RPMI8226 (cell line): ENCODE data around the gene PEX26.
A peak's percentile ranks its signal among the peaks of the same experiment; 100 is the strongest.
"Not testable (repeated sequence)": the region's sequence is repeated elsewhere in the genome, so short reads cannot be mapped to it uniquely, and the experiment has no call there.

Experiments used
- DNase-seq: peaks from one replicate; pipeline ENCODE4 v3.0.0-alpha.2; 2015

Gene PEX26

DNA sequence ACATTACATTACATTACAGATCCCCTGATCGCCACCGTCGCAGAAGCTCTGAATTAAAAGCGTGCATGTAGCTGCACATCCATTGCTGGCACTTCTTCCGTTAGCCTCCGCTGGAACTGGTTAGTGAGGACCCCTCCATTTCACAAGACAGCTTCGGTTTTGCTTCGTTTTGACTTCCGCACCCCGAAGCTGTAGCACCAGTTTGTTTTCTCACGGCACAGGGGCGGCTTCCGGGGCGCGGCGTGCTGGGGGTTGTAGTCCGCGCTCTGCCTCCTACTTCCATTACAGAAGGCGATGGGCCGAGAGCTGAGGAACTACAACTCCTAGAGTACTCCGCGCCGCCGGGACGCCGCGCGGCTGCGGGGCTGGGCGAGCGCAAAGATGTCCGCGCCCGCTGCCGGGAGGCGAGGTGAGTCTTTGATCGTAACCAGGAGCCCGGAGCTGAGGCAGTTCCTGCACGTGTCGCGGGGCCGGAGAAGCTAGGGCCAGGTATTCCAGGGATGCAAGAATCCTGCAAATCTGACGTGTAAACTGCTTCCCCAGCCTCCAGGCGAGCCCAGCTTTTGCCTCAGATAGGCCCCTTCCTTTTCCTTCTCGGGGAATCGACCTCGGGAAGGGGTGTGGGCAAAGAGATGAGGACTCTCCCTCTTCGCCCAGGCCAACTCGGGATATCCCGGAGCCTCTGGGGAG lies at the start of gene PEX26:
Gene PEX26 (plus strand): TSS at position 352 of the 690 bp plus-strand sequence. CDS start 387 bp downstream, outside the sequence.
- peak; percentile 80 for DNase-seq

DNA sequence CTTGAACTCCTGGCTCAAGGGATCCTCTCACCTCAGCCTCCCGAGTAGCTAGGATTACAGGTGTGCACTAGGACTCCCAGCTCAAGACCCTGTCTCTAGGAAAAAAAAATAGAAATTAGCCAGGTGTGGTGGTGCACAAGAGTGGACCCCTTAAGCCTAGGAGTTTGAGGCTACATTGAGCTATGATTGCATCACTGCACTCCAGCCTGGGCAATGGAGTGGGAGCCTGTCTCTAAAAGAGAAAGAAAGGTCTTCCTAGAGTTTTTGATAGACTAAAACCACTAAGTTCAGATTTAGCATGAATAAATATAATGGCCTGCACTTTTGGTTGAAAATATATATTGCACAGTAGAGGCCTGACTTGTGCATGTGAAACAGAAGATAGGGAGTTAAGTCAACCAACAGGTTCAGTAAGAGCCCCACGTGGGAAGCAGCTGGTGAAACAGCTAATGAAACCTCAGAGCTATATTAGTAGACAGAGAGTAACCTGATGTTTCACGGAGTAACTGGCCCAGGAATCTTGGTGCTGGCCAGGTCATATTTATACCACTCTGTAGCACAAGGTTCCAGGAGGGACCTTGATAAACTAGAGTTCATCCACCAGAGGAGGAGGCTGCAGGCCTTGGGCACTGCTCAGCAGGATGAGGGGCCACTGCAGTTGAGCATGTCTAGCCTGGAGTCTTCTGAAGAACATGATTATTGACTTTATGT lies 48.8 kb upstream of the PEX26 start:
- no peak for DNase-seq

DNA sequence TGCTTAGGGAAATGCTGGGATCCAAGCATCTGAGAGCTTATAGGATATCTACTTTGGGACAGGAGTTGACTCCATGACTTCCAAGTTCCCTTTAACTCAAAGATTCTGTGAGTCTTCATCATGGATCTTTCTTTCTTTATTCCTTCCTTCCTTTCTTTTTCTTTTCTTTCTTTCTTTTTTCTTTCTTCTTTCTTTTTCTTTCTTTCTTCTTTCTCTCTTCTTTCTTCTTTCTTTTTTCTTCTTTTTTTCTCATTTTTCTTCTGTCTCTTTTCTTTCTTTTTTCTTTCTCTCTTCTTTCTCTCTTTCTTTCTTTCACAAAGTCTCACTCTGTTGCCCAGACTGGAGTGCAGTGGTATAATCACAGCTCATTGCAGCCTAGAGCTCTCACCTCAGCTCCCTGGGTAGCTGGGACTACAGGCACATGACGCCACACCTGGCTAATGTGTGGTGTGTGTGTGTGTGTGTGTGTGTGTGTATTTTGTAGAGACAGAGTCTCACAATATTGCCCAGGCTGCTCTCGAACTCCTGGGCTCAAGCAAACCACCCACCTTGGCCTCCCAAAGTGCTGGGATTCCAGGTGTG lies 48.0 kb upstream of the PEX26 start:
- no peak for DNase-seq

DNA sequence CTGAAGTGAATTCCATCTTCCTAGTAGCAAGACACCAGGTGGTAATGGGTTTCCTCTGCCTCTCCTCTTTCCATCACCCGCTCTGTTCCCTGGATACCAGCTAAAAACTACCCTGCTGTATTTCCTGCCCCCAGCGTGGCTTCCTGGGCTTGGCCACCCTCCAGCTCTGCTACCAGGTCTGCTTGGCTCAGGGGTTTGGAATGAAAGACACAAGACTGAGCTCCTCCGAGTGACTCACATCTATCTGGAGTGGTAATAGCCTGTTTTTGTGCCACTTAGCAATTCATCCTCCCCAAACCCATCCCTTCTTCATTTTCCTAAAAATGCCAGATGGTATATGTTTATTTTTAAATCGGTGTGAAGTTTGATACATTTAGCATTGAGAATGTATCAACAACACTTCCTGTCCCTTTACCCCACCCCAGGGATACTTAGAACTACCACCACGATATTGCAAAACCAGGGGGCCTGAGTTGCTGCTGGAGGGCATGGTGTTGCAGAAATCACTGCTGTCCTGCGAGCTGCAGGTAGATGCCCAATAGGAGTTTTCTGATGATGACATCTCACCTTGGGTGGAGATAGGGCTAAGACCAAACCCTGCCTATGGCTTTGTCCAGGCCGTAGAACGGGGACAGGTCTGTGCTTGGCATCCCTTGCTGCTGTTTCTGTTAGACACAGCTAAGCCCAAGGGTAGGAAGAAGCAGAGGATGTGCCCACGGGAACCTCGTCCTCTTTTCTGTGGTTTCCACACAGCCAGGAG lies 45.9 kb upstream of the PEX26 start:
- DNase-seq, result no peak

DNA sequence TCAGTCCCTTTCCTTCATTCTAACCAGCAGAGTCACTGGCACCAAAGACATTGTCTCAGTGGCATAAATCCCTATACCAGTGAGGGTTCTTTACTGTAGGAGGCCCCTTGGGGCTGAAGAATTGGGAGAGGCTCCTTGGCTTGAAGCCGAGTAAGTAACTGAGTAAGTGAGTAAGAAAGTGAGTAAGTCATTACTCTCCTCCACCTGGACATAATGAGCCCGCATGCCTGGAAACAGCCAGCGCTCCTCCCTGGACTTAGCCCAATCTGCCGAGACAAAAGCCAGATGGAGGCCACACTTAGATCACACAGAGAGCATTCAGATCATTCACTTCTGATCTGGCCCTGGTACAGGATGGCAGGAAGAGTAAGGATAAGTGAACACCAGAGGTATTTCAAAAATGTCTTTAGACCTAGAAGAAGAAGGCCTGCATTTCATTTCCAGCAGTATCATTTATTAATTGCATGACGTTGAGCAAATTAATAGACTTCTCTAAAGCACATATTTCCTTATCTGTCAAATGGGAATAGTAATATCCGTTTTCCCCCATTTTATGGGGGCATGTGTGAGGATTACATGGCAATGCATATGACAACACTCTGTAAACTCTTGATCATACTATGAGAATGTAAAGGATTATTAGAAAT lies 45.2 kb upstream of the PEX26 start:
- DNase-seq, result no peak

DNA sequence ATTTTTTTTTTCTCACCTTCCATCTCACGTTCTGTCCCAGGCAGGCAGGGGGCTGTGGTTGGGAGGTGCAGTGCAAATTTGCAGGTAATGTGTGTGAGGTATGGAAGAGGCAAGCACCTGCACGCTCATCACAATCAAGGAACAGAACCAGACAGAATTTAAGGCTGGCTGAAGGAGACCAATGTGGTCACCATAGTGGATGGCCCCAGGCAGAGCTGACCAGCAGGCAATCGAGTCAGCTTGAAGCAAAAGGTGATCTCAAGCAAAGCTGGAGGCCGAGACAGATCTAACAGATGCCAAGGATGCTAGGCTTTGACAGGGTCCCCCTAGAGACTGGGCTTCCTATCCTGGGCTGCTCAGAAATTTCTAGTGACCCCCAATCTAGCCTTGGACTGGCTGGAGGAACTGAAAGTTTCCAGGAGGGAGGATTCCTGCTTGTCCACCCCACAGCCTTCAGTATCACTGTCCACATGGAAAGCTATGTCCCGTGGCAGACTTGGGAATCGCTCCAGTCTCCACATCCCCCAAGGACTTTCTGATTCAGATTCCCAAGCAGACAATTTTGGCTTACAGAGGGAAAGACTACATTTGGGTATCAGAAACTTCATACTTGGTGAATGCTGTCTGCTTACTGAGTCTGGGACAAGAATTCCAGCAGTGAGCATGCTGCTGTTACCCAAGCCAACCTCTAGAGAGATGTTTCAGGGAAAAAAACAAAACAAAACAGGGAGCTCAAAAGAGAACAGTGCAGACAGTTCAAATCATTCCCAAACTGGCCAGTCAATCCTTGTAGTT lies 44.4 kb upstream of the PEX26 start:
- DNase-seq, result no peak

DNA sequence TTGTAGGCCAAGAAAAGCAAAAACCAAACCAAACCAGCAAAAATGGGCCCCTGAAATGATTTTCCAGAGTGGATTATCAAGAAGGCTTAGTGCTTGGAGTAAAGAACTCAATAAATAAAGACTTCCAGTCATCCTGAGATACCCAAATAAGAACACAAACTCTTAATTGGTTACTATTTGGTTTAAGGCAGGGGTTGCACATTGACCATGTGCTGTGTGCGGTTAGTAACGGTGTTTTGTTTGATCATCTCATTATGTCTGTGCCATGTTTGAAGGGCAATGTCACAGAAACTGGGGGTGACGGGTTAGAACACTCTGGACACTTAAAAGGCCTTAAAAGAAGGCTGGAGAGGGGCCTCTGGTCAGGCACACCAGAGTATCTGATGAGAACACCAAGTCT lies 43.7 kb upstream of the PEX26 start:
- DNase-seq, result no peak

DNA sequence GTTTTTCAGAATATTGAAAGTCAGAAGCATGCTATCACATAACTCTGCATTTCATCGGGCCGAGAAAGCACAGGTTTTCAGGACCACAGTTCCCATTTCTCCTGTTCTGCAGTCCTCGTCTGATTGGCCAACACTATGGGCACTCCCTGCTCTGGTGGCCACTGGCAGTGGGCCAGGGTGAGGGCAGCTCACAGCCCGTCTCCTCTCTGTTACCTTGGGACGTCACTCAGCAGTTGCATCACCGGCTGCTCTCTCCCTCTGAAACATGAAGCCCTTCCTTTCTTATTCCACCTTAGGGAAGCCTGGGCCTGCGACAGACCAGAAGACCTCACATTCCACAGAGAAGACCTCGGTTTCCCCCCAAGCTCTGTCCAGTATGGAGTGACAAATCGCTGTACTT lies 42.0 kb upstream of the PEX26 start:
- DNase-seq, result no peak

DNA sequence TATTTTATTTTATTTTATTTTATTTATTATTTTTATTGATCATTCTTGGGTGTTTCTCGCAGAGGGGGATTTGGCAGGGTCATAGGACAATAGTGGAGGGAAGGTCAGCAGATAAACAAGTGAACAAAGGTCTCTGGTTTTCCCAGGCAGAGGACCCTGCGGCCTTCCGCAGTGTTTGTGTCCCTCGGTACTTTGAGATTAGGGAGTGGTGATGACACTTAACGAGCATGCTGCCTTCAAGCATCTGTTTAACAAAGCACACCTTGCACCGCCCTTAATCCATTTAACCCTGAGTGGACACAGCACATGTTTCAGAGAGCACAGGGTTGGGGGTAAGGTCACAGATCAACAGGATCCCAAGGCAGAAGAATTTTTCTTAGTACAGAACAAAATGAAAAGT lies 36.9 kb upstream of the PEX26 start:
- DNase-seq, result not testable (repeated sequence)

DNA sequence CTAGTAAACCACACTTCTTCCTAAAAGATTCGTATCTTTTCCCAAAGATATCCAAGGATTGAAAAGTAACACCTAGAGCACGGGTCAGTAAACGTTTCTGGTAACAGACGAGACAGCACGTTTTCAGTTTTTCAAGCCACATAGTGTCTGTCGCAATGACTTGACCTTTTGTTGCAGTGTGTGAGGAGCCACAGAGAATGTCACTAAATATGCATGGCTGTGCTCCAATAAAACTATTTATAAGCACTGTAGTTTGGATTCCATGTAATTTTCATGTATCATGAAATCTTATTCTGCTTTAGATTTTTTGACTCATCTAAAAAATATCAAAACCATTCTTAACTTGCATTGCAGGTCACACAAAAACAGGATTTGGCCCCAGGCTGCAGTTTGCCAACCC lies 35.1 kb upstream of the PEX26 start:
- DNase-seq, result no peak

DNA sequence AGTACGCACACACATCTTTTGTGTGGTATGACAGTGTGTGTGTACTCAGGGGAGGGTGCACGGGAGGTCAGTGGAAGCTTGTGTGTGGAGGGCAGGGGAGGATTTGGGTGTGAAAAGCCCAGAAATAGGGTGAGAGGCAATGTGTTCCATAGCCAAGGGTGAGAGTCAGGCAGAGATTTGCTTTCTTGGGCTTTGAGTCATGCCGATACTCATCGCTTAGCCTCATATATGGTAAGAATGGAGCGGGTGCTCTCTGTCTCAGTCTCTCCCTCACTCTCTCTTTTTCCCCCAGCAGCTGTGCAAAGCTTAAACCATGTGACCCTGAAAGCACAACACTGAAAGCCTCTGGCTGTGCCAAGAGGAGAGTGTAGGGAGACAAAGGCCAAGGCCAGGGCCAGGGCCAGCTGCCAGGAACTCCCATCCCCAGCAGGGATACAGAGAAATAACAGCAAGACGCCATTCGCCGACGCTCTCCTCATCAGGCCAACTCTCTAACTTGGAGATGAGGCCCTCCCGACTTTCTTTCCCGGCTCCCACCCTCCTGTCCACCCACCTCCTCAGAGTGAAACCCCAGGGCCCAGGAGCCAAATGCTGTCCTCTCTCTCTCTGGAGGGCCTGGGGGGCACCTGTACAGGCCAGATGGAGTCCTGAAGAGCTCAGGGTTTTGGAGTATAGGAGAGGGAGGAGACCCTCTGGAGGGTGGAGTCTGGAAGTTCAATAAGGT lies 33.1 kb upstream of the PEX26 start:
- no peak for DNase-seq

DNA sequence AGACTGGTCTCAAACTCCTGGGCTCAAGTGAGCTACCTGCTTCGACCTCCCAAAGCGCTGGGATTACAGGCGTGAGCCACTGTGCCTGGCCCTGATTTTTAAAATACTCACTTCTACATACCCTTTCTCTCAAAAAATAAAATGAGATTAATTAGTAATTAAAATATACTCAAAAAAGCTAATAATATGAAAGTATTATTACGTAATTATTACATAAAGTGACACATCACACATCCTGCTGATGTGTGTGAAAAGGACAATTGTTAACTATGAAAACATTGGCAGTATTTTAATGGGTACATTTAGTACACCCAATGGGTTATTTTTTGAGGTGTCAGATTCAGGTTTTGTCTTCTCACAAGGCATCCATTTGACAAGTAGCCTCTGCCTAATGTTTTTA lies 32.0 kb upstream of the PEX26 start:
- no peak for DNase-seq

DNA sequence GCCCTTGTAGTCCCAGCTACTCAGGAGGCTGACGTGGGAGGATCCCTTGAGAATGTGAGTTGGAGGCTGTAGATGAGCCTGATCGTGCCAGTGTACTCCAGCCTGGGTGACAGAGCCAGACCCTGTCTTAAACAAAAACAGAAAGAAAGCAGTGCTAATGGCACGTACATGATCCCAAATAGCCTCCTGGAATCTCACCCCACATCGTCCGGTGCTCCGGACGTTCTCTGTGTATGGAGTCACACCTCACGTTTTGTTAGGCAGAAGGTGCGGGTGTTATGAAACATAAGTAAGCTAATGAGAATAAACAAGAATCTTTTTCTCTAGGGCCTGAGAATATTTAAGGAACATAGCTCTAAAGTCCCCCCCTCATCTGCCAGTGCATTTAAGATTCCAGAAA lies 29.7 kb upstream of the PEX26 start:
- DNase-seq, result no peak

DNA sequence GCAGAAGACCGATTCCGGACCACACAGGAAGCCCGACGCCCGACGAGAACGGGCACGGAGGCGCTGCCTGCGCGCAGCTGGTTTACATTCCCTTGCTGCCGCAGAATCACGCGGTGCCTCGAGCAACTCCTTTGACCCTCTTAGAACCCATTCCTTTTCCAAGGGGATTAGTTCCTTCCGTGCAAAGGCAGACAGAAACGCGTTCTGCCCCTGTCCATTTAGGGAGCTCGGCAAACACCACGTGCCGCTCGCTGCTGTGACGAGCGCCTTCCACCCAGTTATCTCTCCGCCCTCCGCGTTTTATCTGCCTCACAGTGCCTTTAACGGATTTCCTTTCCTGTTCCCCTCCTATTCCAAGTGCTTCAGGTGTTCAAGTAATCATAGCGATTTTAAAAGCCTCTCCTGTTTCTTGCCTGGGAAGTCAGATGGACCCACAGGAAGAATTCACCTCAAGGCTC lies 29.3 kb upstream of the PEX26 start:
- no peak for DNase-seq

DNA sequence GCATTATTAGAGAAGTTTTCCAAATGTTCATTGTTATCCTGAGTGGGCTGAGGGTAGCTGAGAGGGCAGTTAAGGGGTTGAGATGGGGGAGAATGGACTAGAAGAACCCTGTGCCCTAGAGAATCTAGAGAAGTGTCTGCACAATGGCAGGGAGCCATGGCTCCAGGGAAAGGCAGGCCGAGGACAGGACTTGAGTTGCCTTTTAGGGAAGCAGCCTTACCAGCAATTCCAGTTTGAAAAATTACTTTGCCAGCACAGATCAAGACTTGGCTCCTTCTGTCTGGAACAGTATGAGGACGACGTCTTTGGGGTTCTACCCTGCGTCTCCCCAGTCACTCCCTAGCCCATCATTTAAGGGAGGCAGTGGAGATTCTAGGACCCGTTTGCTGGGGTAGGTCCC lies 27.7 kb upstream of the PEX26 start:
- DNase-seq, result no peak

DNA sequence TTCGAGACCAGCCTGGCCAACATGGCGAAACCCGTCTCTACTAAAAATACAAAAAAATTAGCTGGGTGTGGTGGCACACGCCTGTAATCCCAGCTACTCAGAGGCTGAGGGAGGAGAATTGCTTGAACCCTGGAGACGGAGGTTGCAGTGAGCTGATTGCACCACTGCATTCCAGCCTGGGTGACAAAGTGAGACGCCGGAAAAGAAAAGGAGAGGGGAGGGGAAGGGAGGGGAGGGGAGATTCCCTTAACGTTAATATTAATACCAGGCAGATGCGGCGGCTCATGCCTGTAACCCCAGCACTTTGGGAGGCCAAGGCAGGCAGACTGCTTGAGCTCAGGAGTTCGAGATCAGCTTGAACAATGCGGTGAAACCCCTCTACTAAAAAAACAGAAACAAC lies 26.7 kb upstream of the PEX26 start:
- DNase-seq, result not testable (repeated sequence)

DNA sequence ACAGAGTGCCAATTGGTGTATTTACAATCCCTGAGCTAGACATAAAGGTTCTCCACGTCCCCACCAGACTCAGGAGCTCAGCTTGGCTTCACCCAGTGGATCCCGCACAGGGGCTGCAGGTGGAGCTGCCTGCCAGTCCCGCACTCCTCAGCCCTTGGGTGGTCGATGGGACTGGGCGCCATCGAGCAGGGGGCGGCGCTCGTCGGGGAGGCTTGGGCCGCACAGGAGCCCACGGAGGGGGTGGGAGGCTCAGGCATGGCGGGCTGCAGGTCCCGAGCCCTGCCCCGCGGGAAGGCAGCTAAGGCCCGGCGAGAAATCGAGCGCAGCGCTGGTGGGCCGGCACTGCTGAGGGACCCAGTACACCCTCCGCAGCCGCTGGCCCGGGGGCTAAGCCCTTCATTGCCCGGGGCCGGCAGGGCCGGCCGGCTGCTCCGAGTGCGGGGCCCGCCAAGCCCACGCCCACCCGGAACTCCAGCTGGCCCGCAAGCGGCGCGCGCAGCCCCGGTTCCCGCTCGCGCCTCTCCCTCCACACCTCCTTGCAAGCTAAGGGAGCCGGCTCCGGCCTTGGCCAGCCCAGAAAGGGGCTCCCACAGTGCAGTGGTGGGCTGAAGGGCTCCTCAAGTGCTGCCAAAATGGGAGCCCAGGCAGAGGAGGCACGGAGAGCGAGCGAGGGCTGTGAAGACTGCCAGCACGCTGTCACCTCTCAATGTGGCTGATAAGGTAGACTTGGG lies 24.4 kb upstream of the PEX26 start:
- not testable (repeated sequence) for DNase-seq

DNA sequence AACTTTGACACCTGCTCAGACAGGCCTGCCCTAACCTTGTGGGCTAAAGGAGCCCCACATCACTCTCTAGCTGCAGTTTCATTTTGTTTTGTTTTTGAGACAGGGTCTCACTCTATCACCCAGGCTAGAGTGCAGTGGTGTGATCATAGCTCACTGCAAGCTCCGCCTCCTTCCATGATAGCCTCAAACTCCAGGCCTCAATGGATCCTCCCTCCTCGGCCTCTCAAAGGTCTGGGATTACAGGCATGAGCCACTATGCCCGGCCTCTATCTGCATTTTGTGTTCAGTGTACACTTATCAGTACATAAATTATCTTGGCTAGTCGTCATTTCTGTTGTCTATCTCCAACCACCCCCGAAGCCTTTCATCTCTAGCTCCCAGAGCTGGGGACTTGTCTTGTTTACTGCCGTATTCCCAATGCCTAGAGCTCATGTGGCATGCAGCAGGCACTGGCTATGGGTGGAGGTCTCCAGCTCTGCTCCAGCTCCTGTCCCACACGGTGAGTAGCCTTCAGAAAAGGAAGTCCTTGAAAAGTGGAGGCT lies 22.1 kb upstream of the PEX26 start:
- no peak for DNase-seq

DNA sequence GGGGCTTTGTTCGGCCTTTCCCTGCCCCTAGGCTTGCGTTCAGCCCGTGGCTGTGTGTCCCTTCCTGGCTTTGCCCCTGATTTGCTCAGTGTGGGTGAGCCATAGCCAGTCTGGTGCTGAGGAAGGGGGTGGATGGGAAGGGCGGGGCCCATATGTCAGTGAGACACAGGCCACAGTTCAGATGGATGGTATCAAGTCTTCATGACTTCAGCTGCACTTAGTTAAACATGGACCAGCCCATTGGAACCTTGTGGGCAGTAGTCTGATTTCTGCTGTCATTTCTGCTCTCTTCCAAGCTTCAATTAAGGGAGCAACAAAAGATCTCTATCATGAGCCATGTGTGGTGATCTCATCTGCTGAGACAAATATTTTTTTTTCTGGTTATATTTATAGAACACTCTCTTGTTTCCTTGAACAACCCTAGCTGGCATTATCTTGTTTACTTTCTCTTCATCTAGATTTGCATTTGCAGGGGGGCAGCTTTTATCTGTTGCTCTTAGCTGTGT lies 21.6 kb upstream of the PEX26 start:
- DNase-seq, result no peak

DNA sequence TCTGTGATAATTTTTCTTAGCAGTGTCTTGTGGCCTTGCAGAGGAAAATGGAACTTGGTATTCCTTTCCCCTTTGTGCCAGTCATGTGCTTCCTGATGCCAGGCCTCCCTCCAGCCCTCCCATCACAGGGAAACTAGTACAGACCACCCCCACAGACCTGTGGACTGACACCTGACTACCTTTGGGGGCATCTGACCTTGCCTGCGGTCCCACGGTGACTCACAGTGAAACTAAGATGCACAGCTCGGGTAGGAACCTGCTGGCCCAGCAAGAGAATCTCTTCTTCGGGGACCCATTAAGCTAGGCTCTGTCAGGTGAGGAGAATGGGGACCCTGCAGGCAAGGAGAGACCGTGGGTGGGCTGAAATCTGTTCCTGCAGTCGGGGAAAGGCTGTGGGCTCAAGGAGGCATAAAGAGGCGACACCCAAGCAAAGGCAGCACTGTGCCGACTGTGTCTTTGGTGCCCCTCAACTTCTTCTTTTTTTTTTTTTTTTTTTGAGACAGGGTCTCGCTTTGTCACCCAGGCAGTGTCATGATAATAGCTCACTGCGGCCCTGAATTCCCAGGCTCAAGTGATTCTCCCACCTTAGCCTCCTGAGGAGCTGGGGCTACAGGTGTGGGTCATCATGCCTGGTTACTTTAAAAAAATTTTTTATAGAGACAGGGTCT lies 20.8 kb upstream of the PEX26 start:
- no peak for DNase-seq
